Stomach (tissue), 4 donors: ENCODE results near the gene ACAD8.

Source experiments
- POLR2A ChIP-seq, 4 donors: fragments of 450-650 bp; IDR thresholded peaks; one replicate each; pipeline ENCODE4 v1.6.1; 2016; ENCODE audit warnings: antibody characterized with exemption in 4 of 4, control low read depth in 2 of 4, mild to moderate bottlenecking in 1 of 4, moderate library complexity in 1 of 4
- POLR2AphosphoS5 ChIP-seq, 3 donors: sonication (generic); formaldehyde crosslinking; IDR thresholded peaks; one replicate each; pipeline ENCODE4 v1.6.1; 2016; ENCODE audit warnings: antibody characterized with exemption in 3 of 3
- TF ChIP-seq, protein P1 (sequence below), 7 experiments: fragments of 450-650 bp in 4 of 7; fragments of 200-600 bp in 3 of 7; sonication (generic) in 3 of 7; IDR thresholded peaks; one replicate each; pipeline ENCODE4 v1.5.1; 2016 to 2019; ENCODE audit warnings: antibody characterized with exemption in 7 of 7, control low read depth in 2 of 7, mild to moderate bottlenecking in 1 of 7

DNA sequence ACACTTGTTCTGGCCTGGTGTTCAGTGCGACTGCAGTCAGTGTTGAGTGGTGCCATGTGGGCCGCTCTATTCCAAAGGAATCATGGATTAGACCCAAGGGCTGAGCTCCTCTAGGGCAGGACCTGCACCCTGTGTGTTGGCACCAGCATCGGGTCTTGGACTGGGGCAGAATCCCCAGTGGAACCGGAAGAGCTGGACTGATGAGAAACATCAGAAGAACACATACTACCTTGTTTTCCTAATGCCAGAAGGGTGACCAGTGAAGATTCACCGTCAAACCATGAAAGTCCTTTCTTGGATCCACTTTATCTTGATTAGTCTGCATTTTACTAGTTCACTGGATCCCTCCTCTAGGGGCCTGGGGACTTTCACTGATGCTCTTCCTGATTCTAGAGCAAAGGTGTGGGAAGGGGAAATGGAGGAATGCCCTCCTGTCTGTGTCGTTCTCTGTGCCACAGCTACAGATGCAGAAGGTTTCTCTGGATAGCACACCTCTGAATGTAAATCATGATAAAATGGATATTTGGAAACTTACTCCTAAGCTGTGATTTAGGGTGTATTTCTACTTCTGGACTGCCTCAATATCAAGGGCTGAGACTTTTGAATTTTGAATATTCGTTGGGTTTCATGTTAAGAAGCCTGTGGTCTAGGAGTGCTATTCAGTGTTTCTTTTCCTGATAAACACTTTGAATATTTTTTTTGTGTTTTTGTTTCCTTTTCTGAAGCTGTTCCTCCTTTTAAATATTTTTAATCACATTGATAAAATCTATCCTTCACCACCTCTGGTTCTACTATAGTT lies 11.8 kb downstream of the ACAD8 start:
- TF ChIP-seq POLR2A (IDR thresholded peaks at IDR 0.05) (no peak), POLR2AphosphoS5 (IDR thresholded peaks at IDR 0.05) (no peak)
- TF ChIP-seq, protein P1, sequence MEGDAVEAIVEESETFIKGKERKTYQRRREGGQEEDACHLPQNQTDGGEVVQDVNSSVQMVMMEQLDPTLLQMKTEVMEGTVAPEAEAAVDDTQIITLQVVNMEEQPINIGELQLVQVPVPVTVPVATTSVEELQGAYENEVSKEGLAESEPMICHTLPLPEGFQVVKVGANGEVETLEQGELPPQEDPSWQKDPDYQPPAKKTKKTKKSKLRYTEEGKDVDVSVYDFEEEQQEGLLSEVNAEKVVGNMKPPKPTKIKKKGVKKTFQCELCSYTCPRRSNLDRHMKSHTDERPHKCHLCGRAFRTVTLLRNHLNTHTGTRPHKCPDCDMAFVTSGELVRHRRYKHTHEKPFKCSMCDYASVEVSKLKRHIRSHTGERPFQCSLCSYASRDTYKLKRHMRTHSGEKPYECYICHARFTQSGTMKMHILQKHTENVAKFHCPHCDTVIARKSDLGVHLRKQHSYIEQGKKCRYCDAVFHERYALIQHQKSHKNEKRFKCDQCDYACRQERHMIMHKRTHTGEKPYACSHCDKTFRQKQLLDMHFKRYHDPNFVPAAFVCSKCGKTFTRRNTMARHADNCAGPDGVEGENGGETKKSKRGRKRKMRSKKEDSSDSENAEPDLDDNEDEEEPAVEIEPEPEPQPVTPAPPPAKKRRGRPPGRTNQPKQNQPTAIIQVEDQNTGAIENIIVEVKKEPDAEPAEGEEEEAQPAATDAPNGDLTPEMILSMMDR (IDR thresholded peaks at IDR 0.05): no peak
